EL (cell line): Measurements from ENCODE around the gene KCNT1.

Experiments
- DNase-seq: peaks from one replicate; pipeline ENCODE4 v3.0.0-alpha.2; 2016

The KCNT1 gene

GRCh38 chr9:135749171-135750045 is 47.4 kb downstream of the KCNT1 start:
- DNase-seq, result no peak

GRCh38 chr9:135750786-135751185 is 48.8 kb downstream of the KCNT1 start:
- no peak for DNase-seq

GRCh38 chr9:135751501-135751900 is 49.5 kb downstream of the KCNT1 start:
- DNase-seq, result no peak

GRCh38 chr9:135752281-135753204 is 50.6 kb downstream of the KCNT1 start:
- DNase-seq, result no peak

GRCh38 chr9:135753391-135754105 is 51.6 kb downstream of the KCNT1 start:
- no peak for DNase-seq

- no peak for DNase-seq
Observed at GRCh38 chr9:135756576-135756975, 54.6 kb downstream of the KCNT1 start.

- no peak for DNase-seq
Observed at GRCh38 chr9:135757356-135757755, 55.4 kb downstream of the KCNT1 start.

GRCh38 chr9:135758056-135758455 is 56.1 kb downstream of the KCNT1 start:
- no peak for DNase-seq

GRCh38 chr9:135758870-135759269 is 56.9 kb downstream of the KCNT1 start:
- DNase-seq, result no peak

GRCh38 chr9:135759676-135760300 is 57.8 kb downstream of the KCNT1 start:
- DNase-seq, result no peak

GRCh38 chr9:135760465-135760864 is 58.5 kb downstream of the KCNT1 start:
- DNase-seq, result no peak

GRCh38 chr9:135761150-135761844 is 59.3 kb downstream of the KCNT1 start:
- DNase-seq, result no peak

GRCh38 chr9:135761845-135762168 is 59.8 kb downstream of the KCNT1 start:
- DNase-seq, result no peak

GRCh38 chr9:135762921-135763320 is 60.9 kb downstream of the KCNT1 start:
- DNase-seq, result no peak

- no peak for DNase-seq
Observed at GRCh38 chr9:135763716-135764446, 61.9 kb downstream of the KCNT1 start.

- no peak for DNase-seq
Observed at GRCh38 chr9:135764731-135765130, 62.7 kb downstream of the KCNT1 start.

GRCh38 chr9:135765416-135765815 is 63.4 kb downstream of the KCNT1 start:
- DNase-seq, result no peak

- DNase-seq, result no peak
Observed at GRCh38 chr9:135766251-135766650, 64.3 kb downstream of the KCNT1 start.

- no peak for DNase-seq
Observed at GRCh38 chr9:135766707-135767106, 64.7 kb downstream of the KCNT1 start.

- DNase-seq, result no peak
Observed at GRCh38 chr9:135768516-135769218, 66.7 kb downstream of the KCNT1 start.
